ENCODE results near the gene FYB1. TPM values are rescaled to one million over a fixed set of nuclear protein-coding genes. Genes with fewer than 3 reads are reported as not detected.

FYB1 gene
- total RNA-seq, 1 donor from 2014 or later, result not detected

- H3K27ac Mint-ChIP-seq (ENCODE audit: unreplicated experiment), result no peak overlapping the region
- no peak for TF ChIP-seq CTCF (IDR thresholded peaks at IDR 0.05; ENCODE audit: partially characterized antibody, unreplicated experiment)
Observed at GRCh38 chr5:39209924-39210323, 9.4 kb downstream of the FYB1 start.

GRCh38 chr5:39208471-39208870 lies 10.9 kb downstream of the FYB1 start:
- H3K9me3 Mint-ChIP-seq (ENCODE audit: unreplicated experiment), result peaks cover 2% of the 10 kb centered on the region
- no peaks in the 10 kb centered on the region for H3K4me1 Mint-ChIP-seq (ENCODE audit: low read depth, unreplicated experiment)
- no peaks in the 10 kb centered on the region for H3K36me3 Mint-ChIP-seq (ENCODE audit: unreplicated experiment)
- no peak overlapping the region for H3K4me3 Mint-ChIP-seq (ENCODE audit: unreplicated experiment)
- DNase-seq, result no peak
- TF ChIP-seq CTCF (IDR thresholded peaks at IDR 0.05; ENCODE audit: partially characterized antibody, unreplicated experiment), result no peak
- H3K27ac Mint-ChIP-seq (ENCODE audit: unreplicated experiment), result no peak overlapping the region
- H3K27me3 Mint-ChIP-seq (ENCODE audit: unreplicated experiment), result peaks cover 4% of the 10 kb centered on the region

More at GRCh38 chr5:39209924-39210323, 9.4 kb downstream of the FYB1 start:
- Mint-ChIP-seq H3K27me3 (ENCODE audit: unreplicated experiment) (peaks cover 4% of the 10 kb centered on the region), H3K4me1 (ENCODE audit: low read depth, unreplicated experiment) (no peaks in the 10 kb centered on the region), H3K36me3 (ENCODE audit: unreplicated experiment) (no peaks in the 10 kb centered on the region), H3K9me3 (ENCODE audit: unreplicated experiment) (peaks cover 2% of the 10 kb centered on the region), H3K4me3 (ENCODE audit: unreplicated experiment) (no peak overlapping the region)
- no peak for DNase-seq

- H3K36me3 Mint-ChIP-seq (ENCODE audit: unreplicated experiment), result no peaks in the 10 kb centered on the region
- H3K27ac Mint-ChIP-seq (ENCODE audit: unreplicated experiment), result no peak overlapping the region
- TF ChIP-seq CTCF (IDR thresholded peaks at IDR 0.05; ENCODE audit: partially characterized antibody, unreplicated experiment), result no peak
- DNase-seq, result no peak
- H3K4me1 Mint-ChIP-seq (ENCODE audit: low read depth, unreplicated experiment), result no peaks in the 10 kb centered on the region
- no peak overlapping the region for H3K4me3 Mint-ChIP-seq (ENCODE audit: unreplicated experiment)
- peaks cover 4% of the 10 kb centered on the region for H3K27me3 Mint-ChIP-seq (ENCODE audit: unreplicated experiment)
- H3K9me3 Mint-ChIP-seq (ENCODE audit: unreplicated experiment), result peaks cover 2% of the 10 kb centered on the region
Observed at GRCh38 chr5:39207345-39208045, 11.9 kb downstream of the FYB1 start.

- Mint-ChIP-seq H3K9me3 (ENCODE audit: unreplicated experiment) (peaks cover 2% of the 10 kb centered on the region), H3K27me3 (ENCODE audit: unreplicated experiment) (peaks cover 4% of the 10 kb centered on the region), H3K27ac (ENCODE audit: unreplicated experiment) (no peak overlapping the region), H3K4me3 (ENCODE audit: unreplicated experiment) (no peak overlapping the region), H3K4me1 (ENCODE audit: low read depth, unreplicated experiment) (no peaks in the 10 kb centered on the region), H3K36me3 (ENCODE audit: unreplicated experiment) (no peaks in the 10 kb centered on the region)
- DNase-seq, result no peak
- TF ChIP-seq CTCF (IDR thresholded peaks at IDR 0.05; ENCODE audit: partially characterized antibody, unreplicated experiment), result no peak
Observed at GRCh38 chr5:39206630-39207321, 12.6 kb downstream of the FYB1 start.

GRCh38 chr5:39205550-39205949 lies 13.8 kb downstream of the FYB1 start:
- DNase-seq, result no peak
- no peaks in the 10 kb centered on the region for H3K4me1 Mint-ChIP-seq (ENCODE audit: low read depth, unreplicated experiment)
- H3K4me3 Mint-ChIP-seq (ENCODE audit: unreplicated experiment), result no peak overlapping the region
- TF ChIP-seq CTCF (IDR thresholded peaks at IDR 0.05; ENCODE audit: partially characterized antibody, unreplicated experiment), result no peak
- no peaks in the 10 kb centered on the region for H3K36me3 Mint-ChIP-seq (ENCODE audit: unreplicated experiment)
- no peaks in the 10 kb centered on the region for H3K9me3 Mint-ChIP-seq (ENCODE audit: unreplicated experiment)
- peaks cover 2% of the 10 kb centered on the region for H3K27me3 Mint-ChIP-seq (ENCODE audit: unreplicated experiment)
- no peak overlapping the region for H3K27ac Mint-ChIP-seq (ENCODE audit: unreplicated experiment)

All from glutamatergic neuron (in vitro differentiated cells).